PFSK-1 (cell line): ENCODE results near the gene SNX2. TPM values are rescaled to one million over a fixed set of nuclear protein-coding genes. Genes with fewer than 3 reads are reported as not detected.

ENCODE experiments used
- FOXP2 ChIP-seq: optimal IDR thresholded peaks from 2 replicates; pipeline ENCODE3; 2011; ENCODE audit warnings: borderline replicate concordance, control low read depth, inconsistent platforms; ENCODE audit not compliant: insufficient read depth; ENCODE audit errors: extremely low read length, extremely low read depth
- POLR2AphosphoS5 ChIP-seq: IDR thresholded peaks from 2 replicates; pipeline ENCODE4 v1.6.1; 2012; ENCODE audit warnings: low read depth, mild to moderate bottlenecking, control low read depth, low read length, moderate library complexity
- SIN3A ChIP-seq: IDR thresholded peaks from 2 replicates; pipeline ENCODE4 v1.6.1; 2012; ENCODE audit warnings: mild to moderate bottlenecking, low read length, moderate library complexity, borderline replicate concordance; ENCODE audit not compliant: insufficient read depth
- TAF1 ChIP-seq: IDR thresholded peaks from 2 replicates; pipeline ENCODE4 v1.6.1; 2012; ENCODE audit warnings: low read length, control low read depth, borderline replicate concordance; ENCODE audit not compliant: insufficient read depth
- polyA plus RNA-seq: library from polyadenylated mRNA; unstranded; fragments of >200 nt; gene quantifications from one replicate; pipeline ENCODE4 v1.2.1, GENCODE V29; 2012; ENCODE audit warnings: low read depth, missing spikeins; ENCODE audit not compliant: insufficient read length
- TF ChIP-seq, protein P1 (sequence below), 2 experiments: IDR thresholded peaks; 2 replicates each; pipeline versions ENCODE4 v1.6.1 to v1.8.0; 2011 to 2012; ENCODE audit warnings: low read depth in 2 of 2, low read length in 2 of 2, control low read depth in 1 of 2, inconsistent platforms in 1 of 2, mild to moderate bottlenecking in 1 of 2, moderate library complexity in 1 of 2; ENCODE audit not compliant: insufficient read depth in 1 of 2

SNX2 gene, protein sequence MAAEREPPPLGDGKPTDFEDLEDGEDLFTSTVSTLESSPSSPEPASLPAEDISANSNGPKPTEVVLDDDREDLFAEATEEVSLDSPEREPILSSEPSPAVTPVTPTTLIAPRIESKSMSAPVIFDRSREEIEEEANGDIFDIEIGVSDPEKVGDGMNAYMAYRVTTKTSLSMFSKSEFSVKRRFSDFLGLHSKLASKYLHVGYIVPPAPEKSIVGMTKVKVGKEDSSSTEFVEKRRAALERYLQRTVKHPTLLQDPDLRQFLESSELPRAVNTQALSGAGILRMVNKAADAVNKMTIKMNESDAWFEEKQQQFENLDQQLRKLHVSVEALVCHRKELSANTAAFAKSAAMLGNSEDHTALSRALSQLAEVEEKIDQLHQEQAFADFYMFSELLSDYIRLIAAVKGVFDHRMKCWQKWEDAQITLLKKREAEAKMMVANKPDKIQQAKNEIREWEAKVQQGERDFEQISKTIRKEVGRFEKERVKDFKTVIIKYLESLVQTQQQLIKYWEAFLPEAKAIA
- polyA plus RNA-seq: 170 TPM

DNA sequence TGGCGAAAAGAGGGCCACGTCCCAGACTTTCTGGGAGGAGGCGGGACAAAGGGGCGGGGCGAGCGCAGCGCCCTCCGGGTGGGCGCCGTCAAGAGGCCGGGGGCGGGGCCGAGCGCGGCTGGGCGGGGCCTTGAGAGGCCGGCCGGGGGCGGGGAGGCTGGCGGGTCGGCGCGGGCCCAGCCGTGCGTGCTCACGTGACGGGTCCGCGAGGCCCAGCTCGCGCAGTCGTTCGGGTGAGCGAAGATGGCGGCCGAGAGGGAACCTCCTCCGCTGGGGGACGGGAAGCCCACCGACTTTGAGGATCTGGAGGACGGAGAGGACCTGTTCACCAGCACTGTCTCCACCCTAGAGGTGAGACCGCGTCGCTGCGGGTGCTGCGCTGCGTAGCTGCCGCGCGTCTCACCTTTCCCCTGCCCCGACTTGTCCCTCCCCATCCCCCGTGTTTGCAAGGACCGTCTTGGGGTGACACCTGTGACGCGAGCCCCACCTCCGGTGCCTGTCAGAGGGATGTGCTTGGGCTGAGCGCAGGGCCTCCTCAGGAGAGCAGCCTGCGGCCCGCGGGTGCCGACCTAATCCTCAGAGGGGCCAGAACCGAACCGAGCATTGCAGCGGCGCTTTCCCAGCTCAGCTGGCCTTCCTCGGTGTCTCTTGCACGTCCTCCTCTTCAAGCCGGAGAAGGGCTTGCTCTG, at the start of gene SNX2:
TSS of gene SNX2 (plus strand) at position 220 of the 689 bp plus-strand sequence. CDS start at position 244, 24 bp downstream.
- TF ChIP-seq, protein P1, sequence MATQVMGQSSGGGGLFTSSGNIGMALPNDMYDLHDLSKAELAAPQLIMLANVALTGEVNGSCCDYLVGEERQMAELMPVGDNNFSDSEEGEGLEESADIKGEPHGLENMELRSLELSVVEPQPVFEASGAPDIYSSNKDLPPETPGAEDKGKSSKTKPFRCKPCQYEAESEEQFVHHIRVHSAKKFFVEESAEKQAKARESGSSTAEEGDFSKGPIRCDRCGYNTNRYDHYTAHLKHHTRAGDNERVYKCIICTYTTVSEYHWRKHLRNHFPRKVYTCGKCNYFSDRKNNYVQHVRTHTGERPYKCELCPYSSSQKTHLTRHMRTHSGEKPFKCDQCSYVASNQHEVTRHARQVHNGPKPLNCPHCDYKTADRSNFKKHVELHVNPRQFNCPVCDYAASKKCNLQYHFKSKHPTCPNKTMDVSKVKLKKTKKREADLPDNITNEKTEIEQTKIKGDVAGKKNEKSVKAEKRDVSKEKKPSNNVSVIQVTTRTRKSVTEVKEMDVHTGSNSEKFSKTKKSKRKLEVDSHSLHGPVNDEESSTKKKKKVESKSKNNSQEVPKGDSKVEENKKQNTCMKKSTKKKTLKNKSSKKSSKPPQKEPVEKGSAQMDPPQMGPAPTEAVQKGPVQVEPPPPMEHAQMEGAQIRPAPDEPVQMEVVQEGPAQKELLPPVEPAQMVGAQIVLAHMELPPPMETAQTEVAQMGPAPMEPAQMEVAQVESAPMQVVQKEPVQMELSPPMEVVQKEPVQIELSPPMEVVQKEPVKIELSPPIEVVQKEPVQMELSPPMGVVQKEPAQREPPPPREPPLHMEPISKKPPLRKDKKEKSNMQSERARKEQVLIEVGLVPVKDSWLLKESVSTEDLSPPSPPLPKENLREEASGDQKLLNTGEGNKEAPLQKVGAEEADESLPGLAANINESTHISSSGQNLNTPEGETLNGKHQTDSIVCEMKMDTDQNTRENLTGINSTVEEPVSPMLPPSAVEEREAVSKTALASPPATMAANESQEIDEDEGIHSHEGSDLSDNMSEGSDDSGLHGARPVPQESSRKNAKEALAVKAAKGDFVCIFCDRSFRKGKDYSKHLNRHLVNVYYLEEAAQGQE (IDR thresholded peaks at IDR 0.05; ENCODE audit: insufficient read depth in 1 of 2, low read depth in 2 of 2, low read length in 2 of 2): no peak
- TF ChIP-seq POLR2AphosphoS5: peak; percentile 80
- TF ChIP-seq TAF1: peak; percentile 84; the same call in 1 of the 2 replicates
- TF ChIP-seq SIN3A: no peak
- no peak for TF ChIP-seq FOXP2

DNA sequence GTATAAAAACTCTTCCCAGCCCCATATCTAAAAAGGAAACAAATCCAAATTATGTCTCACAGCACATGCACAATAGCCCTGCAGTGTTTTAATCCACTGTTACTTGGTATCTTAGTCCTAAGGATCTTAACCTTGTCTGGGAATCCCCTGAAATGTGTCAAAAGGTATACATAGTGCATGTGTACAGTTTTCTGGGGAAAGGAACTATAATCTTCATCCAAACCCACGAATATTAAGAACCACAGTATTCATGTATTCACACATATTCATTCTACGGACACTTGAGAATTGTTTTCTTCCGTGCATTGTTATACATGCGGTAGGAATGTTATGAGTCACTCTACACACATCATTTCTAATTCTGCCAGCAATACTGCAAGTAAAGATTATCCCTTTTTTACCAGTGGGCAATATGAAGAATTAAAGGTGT, 47.8 kb upstream of the SNX2 start:
- TF ChIP-seq POLR2AphosphoS5 (no peak), TAF1 (no peak)
- TF ChIP-seq, protein P1 (IDR thresholded peaks at IDR 0.05; ENCODE audit: insufficient read depth in 1 of 2, low read depth in 2 of 2, low read length in 2 of 2): no peak

DNA sequence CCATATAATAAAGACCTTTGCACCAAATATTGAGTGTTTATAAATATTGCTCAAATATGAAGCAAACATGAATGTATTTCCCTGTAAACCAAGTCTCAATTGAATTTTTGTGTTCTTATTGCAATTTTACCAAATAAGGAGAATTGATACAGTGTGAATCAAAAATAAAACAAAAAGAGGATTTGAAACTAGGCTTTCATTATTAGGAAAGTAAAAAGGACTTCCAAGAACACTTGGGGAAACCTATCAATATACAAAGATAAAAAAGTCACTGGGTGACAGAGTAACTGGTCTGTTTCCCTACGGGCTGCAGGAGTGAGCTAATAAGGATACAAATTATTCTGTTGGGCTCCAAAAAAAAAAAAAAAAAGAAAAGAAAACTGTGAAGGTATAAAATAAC, 44.8 kb upstream of the SNX2 start:
- TF ChIP-seq FOXP2 (no peak), TAF1 (no peak), SIN3A (no peak), POLR2AphosphoS5 (no peak)
- TF ChIP-seq, protein P1 (IDR thresholded peaks at IDR 0.05; ENCODE audit: insufficient read depth in 1 of 2, low read depth in 2 of 2, low read length in 2 of 2): no peak

DNA sequence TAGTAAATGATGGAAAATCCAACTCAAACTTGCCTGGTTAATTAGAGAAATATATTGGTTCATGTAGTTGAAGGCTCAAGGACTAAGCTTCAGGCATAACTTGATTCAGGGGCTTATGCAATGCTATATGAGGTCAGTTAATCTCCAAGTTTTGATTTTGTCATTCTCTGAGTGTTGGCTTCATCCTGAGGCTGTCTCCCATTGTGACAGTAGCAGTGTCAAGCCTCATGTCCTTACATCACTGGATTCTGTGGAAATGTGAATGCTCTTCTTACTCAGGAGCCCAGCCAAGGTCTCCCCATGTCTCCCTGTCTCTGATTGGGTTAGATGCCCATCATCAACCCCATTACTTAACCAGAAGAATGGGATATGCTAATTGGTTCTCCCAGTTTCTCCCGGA, 44.4 kb upstream of the SNX2 start:
- no peak for TF ChIP-seq TAF1
- no peak for TF ChIP-seq POLR2AphosphoS5
- TF ChIP-seq, protein P1 (IDR thresholded peaks at IDR 0.05; ENCODE audit: insufficient read depth in 1 of 2, low read depth in 2 of 2, low read length in 2 of 2): no peak
- no peak for TF ChIP-seq SIN3A
- no peak for TF ChIP-seq FOXP2
